ENCODE measurements around the gene MYRFL. TPM values are rescaled to one million over a fixed set of nuclear protein-coding genes. Genes with fewer than 3 reads are reported as not detected.

MYRFL gene
- polyA plus RNA-seq, 1 of the 3 experiments (the other 2 are of a cell fraction), result not detected

- no peak for TF ChIP-seq ZBTB33 (IDR thresholded peaks at IDR 0.05; ENCODE audit: borderline replicate concordance, low read depth)
- no peak for TF ChIP-seq NRF1 (IDR thresholded peaks at IDR 0.05; ENCODE audit: low read depth, low read length)
- TF ChIP-seq IRF3 (IDR thresholded peaks at IDR 0.05; ENCODE audit: low read depth, low read length), result no peak
These were observed 85.7 kb downstream of the MYRFL start (continued) for GRCh38 chr12:69910694-69911093.

- no peaks in the 10 kb centered on the region for H3K36me3 ChIP-seq (replicated peaks in 1 of 2; ENCODE audit: control insufficient read depth in 1 of 2, insufficient read depth in 2 of 2, low read length in 1 of 2)
- no peak overlapping the region for H3K4me3 ChIP-seq (ENCODE audit: low read depth in 2 of 2, low read length in 1 of 2)
- 17% methylated on average over 3 of the region's 3 CpGs for WGBS (ENCODE audit: low lambda C conversion rate)
- ChIA-PET CTCF (interaction anchor here (1.1 to 1.2 kb wide), 2 partner anchors 10 to 13 kb away, joined by 5 read pairs; no protein-coding TSS in a partner anchor), POLR2A (no interaction called here)
- no peaks in the 10 kb centered on the region for H3K4me1 ChIP-seq (ENCODE audit: control insufficient read depth in 1 of 2, insufficient read depth in 2 of 2, low read depth in 1 of 2, low read length in 1 of 2)
- H3F3A ChIP-seq (replicated peaks; ENCODE audit: insufficient read depth), result no peaks in the 10 kb centered on the region
- H4K20me1 ChIP-seq (ENCODE audit: insufficient read depth), result no peaks in the 10 kb centered on the region
- no peak overlapping the region for H3K27ac ChIP-seq (ENCODE audit: low read depth in 2 of 2, low read length in 1 of 2)
- H3K79me2 ChIP-seq (ENCODE audit: insufficient read depth), result no peaks in the 10 kb centered on the region
- no peak for DNase-seq
- no peak overlapping the region for H3K4me2 ChIP-seq
- TF ChIP-seq TAF1 (IDR thresholded peaks at IDR 0.05; ENCODE audit: borderline replicate concordance, low read depth, low read length), result no peak
- no peak for TF ChIP-seq MAX (IDR thresholded peaks at IDR 0.05; ENCODE audit: low read depth)
- no peak for TF ChIP-seq CTCF (IDR thresholded peaks at IDR 0.05)
- no peak for TF ChIP-seq GABPA (IDR thresholded peaks at IDR 0.05; ENCODE audit: low read depth)
- TF ChIP-seq YY1 (IDR thresholded peaks at IDR 0.05; ENCODE audit: low read depth), result no peak
- TF ChIP-seq FOSL2 (IDR thresholded peaks at IDR 0.05; ENCODE audit: borderline replicate concordance, low read depth), result no peak
- TF ChIP-seq USF2 (IDR thresholded peaks at IDR 0.05; ENCODE audit: borderline replicate concordance, low read depth, low read length), result no peak
- TF ChIP-seq SMC3 (IDR thresholded peaks at IDR 0.05; ENCODE audit: low read depth, low read length), result no peak
- no peak overlapping the region for H2AFZ ChIP-seq (ENCODE audit: low read depth)
- H3K27me3 ChIP-seq (ENCODE audit: insufficient read depth), result no peaks in the 10 kb centered on the region
- no peaks in the 10 kb centered on the region for H3K9me3 ChIP-seq
- H3K9ac ChIP-seq, result no peak overlapping the region
- no peaks in the 10 kb centered on the region; the same call in 1 of the 2 replicates for H3K9me2 ChIP-seq
These were observed 88.5 kb downstream of the MYRFL start for GRCh38 chr12:69913526-69913925.

Data from SK-N-SH (cell line).